Stimulated activated CD8-positive, alpha-beta memory T cell treated with anti-CD3 and anti-CD28 coated beads, Interleukin-2, amount 100 ng/mL, for 1 hour (primary cell): ENCODE data around the gene RPL38.

Experiments used
- DNase-seq, 2 donors: peaks; one replicate each; pipeline ENCODE4 v3.0.0-alpha.2; 2020; ENCODE audit warnings: low read depth in 2 of 2

Gene RPL38

DNA sequence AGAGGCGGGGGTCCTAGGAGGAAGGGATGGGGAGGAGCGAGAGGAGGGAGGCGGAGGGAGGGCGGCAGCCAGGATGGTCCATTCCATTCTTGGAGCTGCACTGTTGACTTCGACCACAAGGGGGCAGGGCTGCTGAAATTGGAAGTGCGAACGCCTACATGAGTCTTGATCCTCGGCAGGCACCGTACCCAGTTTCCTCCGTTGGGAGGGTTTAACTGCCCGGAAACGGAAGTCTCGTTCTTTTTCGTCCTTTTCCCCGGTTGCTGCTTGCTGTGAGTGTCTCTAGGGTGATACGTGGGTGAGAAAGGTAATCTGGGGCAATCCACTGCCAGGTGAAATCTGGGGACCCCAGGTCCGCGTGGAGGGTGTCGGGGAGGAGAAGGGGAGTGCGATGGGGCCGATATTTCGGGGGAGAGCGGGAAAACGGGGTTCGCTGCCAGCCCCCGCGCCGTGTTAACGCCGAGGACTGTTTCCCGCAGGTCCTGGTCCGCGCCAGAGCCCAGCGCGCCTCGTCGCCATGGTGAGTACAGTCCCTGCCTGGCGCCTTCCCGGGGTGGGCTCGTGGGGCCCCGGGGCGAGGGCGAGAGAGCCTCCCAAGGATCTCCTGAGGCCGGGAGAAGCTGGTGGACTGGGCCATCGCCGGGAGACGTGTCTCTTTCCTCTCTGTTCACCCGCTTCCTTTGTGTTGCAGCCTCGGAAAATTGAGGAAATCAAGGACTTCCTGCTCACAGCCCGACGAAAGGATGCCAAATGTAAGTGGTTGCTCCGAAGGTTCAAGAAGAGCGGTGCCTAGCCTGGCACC, at the start of gene RPL38:
RPL38 (plus strand) TSS at position 240 of the 802 bp plus-strand sequence; CDS start at position 518, 278 bp downstream.
- DNase-seq, result peak; percentile 88 to 90

DNA sequence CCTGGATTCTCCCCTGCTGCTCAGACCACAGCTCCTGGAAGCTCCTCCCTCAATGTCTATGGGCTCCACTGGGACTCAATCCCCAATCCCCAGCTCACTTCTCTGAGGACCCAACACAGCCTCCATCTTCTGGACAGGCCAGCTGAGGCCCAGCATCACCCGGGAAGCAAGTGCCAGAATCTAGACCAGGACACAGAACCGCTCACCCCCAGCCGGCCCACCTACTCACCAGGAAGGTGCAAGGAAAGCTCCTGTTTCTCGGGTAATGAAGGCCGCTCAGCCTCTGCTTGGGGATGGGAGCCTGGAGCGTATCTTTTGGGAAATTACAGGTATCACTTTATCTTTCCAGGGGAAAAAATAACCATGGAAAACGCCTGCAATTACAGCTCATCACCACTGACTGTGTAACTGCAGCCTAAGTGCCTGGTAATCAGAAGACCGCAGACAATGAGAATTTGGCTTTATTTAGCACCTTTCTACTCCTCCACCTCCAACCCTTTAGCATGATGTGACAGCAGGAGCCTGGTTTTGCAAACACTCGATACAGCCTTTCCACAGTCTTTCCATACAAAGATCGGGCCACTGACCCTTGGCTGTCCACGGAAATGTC, 49.6 kb upstream of the RPL38 start:
- DNase-seq, result no peak

DNA sequence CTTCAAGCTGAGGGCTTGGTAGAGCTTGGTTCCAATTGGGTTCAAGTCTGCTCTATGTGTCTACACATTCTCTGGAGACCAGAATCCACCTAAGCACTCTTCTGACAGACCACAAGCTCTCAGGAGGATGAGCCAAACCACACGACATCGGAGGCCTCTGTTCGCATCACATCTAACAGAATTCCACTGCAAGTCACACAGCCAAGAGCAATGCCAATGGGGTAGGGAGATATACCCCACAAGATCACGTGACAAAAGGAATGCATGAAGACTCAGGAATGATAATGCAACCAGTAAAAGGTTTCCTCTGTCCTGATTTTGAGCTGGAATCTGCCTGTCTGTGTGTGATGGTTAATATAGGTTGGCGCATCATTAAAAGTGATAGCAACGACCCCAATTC, 46.6 kb upstream of the RPL38 start:
- DNase-seq, result no peak

DNA sequence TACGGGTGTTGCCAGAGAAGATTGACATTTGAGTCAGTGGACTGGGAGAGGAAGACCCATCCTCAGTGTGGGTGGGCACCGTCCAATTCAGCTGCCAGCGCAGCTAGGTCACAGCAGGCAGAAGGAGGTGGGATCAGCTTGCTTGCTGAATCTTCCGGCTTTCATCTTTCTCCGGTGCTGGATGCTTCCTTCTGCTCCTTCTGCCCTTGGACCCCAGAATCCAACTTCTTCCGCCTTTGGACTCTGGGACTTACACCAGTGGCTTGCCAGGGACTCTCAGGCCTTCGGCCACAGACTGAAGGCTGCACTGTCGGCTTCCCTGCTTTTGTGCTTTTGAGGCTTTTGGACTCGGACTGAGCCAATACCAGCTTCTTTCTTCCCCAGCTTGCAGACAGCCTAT, 46.1 kb upstream of the RPL38 start:
- DNase-seq, result no peak

DNA sequence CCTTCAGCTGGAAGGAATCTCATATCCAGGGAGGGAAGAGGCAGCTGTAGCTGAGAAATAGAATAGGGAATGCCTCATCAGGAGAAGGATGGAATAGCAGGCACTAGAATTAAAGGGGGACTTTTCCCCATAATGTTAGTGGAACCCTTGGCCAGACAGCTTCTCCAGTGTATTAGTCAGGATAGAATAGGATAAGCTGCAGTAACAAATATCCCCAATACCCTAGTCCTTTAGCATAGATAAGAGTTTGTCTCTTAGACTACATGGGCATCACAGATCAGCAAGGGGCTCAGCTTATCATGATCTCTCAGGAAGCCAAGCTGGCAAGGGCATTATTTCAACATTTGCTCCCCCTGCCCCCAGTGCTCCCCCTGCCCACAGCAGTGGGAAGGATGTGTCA, 44.7 kb upstream of the RPL38 start:
- no peak for DNase-seq

DNA sequence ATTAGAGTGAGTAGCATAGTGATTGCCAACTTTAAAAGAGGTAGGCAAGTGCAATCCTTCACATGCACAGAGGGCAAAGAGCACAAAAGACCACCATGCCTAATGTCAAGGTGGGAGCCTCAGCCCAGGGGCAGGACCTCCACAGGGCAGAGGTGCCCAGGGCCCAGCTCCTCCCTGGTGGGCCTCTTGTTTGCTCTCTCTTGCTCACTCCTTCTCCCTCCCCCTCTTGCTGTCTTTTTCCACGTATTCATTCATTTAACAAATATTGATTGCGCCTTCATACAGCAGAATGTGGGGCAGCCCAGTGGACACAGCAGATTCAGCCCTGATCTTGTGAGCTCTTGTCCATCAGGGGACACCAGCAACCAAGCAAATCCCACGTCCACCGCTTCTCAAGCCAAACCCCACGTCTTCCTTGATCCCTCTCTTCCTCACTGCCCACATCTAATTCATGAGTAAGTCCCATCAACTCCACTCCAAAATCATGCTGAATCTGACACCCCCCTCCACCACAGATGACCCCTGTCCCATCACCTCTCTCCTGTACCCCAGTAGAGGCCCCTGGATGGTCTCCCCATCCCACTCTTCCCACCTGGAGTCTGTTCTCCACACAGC, 44.1 kb upstream of the RPL38 start:
- DNase-seq, result no peak

DNA sequence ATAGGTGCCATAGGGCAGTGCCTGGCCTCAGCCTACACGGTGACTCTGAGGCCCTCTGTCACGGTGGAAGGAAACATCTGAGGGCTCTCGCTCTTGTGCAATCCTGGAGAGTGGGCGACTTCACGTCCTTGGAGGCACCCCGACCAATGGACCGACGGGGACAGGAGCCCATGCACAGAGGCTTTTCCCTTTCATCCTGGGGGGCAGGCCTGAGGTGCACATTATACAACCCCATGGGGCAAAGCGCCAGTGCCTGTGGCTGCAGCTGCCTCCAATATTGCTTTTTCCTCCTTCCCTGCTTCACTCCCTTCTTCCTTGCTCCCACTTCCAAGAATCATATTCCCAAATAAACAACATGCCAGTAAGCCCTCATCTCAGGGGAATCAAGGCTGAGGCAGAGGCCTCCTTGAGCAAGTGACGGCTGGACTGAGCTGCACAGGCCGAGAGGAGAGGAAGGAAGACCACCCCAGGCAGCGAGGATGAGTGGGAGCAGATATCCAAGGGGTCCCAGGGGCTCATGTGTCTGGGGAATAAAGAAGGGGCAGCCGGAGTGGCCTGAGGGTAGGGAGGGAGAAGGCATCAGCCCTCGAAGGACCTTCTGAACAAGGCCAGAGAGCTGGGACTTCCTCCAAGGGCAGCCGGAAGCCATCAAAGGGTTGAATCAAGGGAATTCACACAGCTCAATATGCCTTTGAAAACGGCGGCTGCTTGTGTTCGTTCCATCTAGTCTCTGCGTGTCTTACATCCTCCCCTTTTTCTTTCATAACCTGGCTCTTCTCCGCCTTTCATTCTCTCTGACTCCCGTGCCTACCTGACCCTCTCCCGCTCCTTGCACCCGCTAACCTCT, 42.6 kb upstream of the RPL38 start:
- DNase-seq, result no peak

DNA sequence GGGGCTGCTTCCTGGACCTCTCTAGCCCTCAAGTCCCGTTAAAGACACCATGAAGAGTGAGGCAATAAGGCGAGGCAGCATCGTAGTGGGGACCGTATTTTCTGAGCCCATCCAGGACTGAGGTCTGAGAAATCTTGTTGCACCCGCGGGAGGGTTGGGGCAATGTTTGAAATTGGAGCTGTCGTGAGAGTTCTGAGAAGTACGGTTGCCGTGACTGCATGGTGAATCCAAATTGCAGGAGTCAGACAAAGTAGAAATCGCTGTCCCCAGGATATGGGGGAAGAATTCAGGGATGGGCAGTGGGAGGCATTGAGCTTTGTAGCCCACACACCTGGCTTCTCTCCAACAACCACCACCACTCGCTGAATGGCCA, 42.0 kb upstream of the RPL38 start:
- DNase-seq, result no peak

DNA sequence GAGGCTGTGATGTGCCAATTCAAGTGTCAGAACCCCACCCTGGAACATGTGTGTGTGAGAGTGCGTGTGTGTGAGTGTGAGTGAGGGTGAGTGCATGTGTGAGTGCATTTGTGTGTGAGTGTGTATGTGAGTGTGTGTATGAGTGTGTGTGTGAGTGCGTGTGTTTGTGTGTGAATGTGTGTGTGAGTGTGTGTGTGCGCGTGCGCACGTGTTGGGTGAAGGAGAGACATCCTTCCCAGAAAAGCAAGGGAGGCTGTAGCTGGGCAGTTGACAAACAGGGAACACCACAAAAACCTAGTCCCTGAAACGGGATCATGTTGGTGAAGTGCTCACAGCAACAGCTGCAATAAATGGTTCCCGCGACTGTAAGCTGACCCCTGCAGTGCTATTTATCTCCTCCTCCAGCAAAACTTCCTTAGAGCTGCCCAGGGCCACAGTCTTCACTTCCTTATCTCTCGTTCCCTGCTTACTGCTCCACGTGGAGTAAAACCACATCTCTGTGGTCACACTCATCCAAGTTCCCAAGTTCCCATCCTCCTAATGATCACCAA, 40.1 kb upstream of the RPL38 start:
- DNase-seq, result no peak

DNA sequence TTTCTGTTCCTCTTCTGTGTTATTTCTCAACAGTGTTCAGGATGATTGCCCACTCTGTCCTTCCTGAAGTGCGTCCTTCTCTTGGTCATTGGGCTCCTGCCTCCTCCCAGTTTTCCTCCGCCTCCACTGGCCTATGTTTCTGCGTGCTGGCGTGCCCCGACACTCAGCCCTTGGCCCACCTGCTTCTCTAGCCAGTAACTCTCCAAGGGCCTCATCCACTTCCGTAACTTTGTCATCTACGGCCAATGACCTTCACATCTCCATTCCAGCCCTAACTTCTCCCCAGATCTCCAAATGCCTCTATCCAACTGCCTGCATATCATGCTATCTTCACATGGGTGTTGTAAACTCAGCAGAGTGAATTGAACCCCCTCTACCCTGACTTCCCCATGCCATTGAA, 39.6 kb upstream of the RPL38 start:
- DNase-seq, result no peak

DNA sequence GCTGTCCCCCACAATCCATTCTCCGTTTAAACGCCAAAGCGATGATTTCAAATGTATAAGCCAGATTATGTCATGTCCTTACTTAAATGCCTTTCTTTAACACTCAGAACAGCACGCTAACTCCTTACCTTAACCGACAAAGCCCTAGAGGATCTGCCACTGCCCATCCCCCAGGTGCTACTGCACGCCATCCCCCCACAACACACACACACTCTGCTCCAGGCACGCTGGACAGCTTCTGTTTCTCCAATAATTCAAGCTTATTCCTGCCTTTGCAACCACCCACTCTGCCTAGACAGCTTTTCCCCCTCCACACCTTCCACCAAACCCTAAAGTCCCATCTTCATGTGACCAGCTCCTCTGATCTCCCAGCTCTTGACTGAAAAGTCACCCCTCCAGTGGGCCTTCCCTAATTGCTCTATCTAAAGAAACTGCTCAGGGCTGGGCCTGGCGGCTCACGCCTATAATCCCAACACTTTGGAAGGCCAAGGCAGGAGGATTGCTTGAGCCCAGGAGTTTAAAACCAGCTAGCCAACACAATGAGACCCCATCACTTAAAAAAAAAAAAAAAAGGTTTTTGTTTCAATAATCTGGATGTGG, 38.9 kb upstream of the RPL38 start:
- no peak for DNase-seq

DNA sequence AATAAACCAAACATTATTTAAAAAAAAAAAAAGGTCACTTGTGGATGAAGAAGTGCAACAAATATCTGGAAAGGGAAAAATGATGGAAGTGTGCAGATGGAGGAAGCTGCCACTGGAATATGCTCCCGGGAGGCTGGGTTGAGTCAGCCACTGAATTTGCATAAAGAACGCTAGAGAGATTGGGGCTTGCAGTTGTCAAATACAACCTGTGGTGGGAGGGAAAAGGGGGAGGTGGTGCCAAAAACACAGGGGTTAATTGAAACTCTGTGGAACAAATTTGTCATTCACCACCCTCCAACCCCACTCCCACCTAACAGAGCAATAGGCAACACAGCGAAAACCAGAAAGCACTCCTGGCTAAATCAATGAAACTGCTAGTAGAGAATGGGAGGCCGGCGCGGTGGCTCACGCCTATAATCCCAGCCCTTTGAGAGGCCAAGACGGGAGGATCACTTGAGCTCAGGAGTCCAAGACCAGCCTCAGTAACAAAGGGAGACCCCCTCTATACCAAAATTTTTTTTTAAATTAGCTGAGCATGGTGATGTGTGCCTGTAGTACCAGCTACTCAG, 37.6 kb upstream of the RPL38 start:
- DNase-seq, result no peak

DNA sequence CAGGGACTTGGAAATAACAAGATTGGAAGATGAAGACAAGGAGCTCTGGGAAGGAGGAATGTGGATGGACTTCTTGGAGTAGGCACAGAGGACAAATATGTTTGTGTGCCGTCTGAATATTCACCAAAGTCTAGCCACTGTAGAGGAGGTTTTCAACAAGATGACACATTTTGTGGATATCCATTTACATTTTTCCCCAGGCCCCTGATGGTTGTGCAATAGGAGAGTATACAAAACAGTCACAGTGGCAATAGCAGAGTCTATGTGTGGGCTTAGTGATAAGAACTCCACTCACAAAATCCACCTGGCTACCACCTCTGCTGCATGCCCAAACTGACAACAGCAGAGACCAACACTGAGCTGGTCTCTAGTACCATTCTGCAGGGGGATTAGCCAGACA, 32.6 kb upstream of the RPL38 start:
- no peak for DNase-seq

DNA sequence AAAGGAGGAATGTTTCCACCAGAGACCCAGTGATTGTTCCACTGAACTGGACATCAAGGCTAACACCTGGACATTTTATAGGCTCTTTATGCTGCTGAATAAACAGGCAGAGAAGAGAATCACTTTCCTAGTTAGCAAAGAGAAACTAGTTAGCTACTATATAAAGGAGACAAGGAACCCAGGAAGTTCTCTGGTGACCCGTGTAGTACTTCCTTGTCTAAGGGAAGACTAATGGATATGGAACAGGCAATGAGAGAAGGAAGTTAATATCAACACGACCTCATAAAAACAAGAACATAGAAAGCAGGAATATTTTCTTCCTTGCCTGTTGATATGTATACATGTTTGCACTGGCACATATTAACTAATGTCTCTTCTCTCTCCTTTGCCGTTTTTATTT, 30.8 kb upstream of the RPL38 start:
- no peak for DNase-seq

DNA sequence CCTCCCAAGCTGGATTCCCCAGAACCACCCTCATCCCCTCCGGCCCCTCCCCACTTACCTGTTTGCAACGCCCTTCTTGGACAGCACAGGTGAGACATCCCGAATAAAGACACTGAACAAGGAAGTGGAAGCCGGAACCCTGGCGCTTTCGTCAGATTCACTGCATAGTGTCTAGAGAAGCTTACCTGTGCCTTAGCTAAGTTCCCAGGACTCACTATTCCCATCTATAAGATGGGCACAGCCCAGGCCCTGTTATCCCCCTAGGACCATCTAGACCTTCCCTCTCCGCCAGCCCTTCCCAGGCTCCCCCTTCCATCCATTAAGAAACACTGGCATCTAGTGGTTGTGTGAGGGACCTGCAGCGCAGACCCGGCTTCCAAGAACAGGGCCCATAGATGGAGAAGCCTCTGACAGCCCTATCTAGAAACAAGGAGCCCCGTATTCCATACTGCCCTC, 26.9 kb upstream of the RPL38 start:
- DNase-seq, result peak in 1 of 2 donors; percentile 5

DNA sequence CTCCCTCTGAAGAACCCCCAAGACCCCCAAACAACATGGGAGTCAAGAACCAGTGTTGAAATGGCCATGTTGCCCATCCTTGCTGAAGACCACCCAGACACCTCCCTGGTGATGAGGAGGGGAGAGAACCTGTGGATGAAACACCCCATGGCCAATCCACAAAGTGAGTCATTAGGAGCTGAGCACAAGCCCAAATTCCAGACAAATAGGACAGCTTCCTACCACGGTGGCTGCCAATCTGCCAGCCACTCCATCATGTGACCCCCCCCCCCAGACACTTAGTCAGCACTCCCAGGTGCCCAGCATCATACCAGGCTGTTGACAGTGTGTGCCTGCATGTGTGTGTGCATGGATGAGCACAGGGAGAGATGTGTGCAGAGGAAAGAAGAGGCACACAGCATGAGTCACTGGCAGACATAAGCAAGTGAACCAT, 26.4 kb upstream of the RPL38 start:
- no peak for DNase-seq

DNA sequence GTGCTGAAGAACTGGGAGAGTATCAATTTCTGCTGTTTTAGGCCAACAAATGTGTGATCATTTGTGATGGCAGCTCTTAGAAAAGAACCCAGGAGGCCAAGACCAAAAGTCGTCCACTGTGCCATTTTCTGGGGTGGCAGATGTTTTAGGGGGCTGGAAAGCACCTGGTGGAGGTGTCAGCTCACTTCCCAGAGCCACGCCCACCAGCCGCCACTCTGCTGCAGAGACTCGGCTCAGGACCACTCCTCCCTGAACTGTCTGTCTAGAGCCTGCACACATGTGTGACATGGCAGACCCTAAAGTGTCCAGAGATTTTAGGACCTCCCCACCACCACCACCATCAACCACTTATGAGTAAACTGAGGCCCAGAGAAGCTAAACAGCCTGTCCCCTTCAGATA, 23.9 kb upstream of the RPL38 start:
- DNase-seq, result no peak

DNA sequence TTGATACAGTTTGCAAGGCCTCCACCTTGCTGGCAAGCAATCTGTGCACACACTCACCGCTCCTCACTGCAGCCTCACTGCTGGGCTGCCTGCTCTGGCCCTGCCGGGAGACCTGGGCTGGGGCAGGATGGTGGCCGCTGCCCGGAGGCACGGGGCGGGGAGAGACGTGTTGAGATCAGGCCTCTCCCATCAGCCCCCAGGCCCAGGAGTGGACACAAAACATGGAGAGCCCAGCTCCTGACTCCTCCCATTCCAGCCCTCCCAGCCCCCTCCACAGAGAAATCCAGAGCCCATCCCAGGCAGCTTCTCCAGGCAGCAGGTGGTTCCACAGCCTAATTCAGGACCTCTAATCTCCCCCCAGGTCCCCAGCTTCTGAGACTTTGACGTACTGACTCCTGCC, 23.1 kb upstream of the RPL38 start:
- DNase-seq, result no peak

DNA sequence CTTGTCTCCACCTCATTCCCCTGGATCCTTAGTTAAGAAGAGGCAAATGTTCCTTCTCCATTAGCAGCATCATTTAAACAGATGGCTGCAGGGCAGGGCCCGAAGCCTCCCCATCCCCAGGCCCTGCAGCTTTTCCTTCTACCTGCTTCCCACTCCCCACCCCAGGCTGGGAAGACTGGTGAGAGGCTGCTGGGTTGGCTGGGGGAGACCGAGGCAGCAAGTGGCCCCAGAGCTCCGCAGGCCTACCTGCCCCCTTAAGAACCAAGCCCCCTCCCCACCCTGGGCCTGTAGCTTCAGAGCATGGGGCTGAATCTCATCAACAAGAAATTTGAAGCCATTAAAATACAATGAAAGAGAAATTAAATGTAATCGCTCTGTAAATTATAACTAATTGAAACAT, 22.1 kb upstream of the RPL38 start:
- DNase-seq, result no peak

DNA sequence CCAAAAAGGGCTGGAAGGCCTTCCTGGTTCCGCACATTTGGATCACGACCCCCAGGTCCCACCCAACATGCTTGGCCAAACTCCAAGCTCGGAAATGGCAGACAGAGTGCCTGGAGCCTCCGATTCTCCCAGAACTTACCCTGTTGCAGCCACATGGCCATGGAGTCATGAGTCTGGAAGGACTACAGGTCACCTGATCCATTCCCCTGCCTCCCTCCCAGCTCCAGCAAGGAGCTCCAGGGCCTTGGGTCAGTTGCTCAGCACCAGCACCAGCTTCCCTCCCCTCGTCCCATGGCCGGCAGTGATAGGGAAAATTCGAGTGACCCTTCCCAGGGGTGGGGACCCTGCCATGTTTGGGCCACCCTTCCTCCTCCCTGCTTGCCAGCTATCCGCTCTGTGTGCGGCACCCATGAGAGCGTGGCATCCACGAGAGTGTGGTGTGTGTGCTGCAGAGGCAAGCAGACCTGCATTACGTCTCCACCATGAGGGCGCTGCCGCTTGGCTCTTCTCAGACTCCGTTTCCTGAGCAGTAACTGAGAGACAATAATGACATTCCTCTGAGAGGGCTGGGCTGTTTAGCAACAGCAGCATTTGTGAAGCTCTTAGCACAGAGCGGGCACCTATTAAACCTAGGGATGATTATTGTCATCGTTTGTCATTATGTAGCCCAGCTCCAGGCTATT, 21.3 kb upstream of the RPL38 start:
- no peak for DNase-seq

DNA sequence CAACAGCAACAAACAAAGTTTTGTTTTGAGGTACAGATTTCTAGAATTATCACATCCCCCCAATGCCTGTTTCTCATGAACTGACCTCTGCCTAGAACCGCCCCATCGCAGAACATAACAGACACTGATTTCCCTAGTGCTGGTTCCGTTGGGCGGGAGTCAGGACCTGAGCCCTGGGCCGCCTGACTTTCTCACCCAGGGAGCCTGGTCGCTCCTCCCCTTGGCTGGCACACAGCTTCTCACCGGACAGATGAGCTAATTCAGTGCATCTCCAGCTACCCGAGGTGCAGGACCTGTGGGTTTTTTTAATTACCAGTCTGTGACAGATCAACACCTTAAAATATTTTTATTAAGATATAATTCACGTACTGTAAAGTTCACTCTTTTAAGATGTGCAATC, 20.1 kb upstream of the RPL38 start:
- DNase-seq, result no peak
